Neuronal stem cell (in vitro differentiated cells): ENCODE measurements around the gene ZBTB7C.
"Not testable (repeated sequence)": the region's sequence is repeated elsewhere in the genome, so short reads cannot be mapped to it uniquely, and the experiment has no call there.

ENCODE experiments used
- DNase-seq: peaks from one replicate; pipeline ENCODE4 v3.0.0-alpha.2; 2013; ENCODE audit warnings: low spot score
- H2AFZ ChIP-seq: one replicate; pipeline ENCODE4 v1.6.1; 2013; ENCODE audit warnings: mild to moderate bottlenecking, low read length, inconsistent platforms
- H2AK5ac ChIP-seq: 2 replicates; pipeline ENCODE4 v1.6.1; 2013; ENCODE audit warnings: low read depth, mild to moderate bottlenecking, inconsistent platforms, low read length, moderate library complexity, mixed read lengths
- H2BK120ac ChIP-seq: 2 replicates; pipeline ENCODE4 v1.6.1; 2013; ENCODE audit warnings: low read depth, mild to moderate bottlenecking, inconsistent platforms, low read length, moderate library complexity, mixed read lengths
- H2BK12ac ChIP-seq: one replicate; pipeline ENCODE4 v1.6.1; 2013; ENCODE audit warnings: low read length, inconsistent platforms
- H2BK15ac ChIP-seq: 2 replicates; pipeline ENCODE4 v1.6.1; 2013; ENCODE audit warnings: mild to moderate bottlenecking, low read length, inconsistent platforms, mixed read lengths
- H2BK5ac ChIP-seq: one replicate; pipeline ENCODE4 v1.6.1; 2013; ENCODE audit warnings: inconsistent platforms, mild to moderate bottlenecking, low read length, moderate library complexity
- H3K14ac ChIP-seq: one replicate; pipeline ENCODE4 v1.6.1; 2013; ENCODE audit warnings: low read length, inconsistent platforms
- H3K18ac ChIP-seq: 2 replicates; pipeline ENCODE4 v1.6.1; 2013; ENCODE audit warnings: low read length, inconsistent platforms
- H3K23ac ChIP-seq: 2 replicates; pipeline ENCODE4 v1.6.1; 2013; ENCODE audit warnings: low read depth, mild to moderate bottlenecking, mixed read lengths, low read length, inconsistent platforms; ENCODE audit not compliant: poor library complexity
- H3K27ac ChIP-seq: replicated peaks from 3 replicates; pipeline ENCODE4 v1.5.1; 2013; ENCODE audit warnings: low read length, inconsistent platforms
- H3K27me3 ChIP-seq, 3 experiments: 2 replicates each; pipeline ENCODE4 v1.6.1; 2013; ENCODE audit warnings: low read length in 3 of 3, mild to moderate bottlenecking in 2 of 3, inconsistent platforms in 1 of 3, low read depth in 1 of 3, mixed read lengths in 1 of 3, moderate library complexity in 1 of 3; ENCODE audit not compliant: control insufficient read depth in 3 of 3, insufficient read depth in 3 of 3
- H3K36me3 ChIP-seq, 2 donors: replicated peaks in 1 of 2; 2 replicates each; pipeline ENCODE4 v1.6.1; 2013; ENCODE audit warnings: low read length in 2 of 2; ENCODE audit not compliant: control insufficient read depth in 2 of 2, insufficient read depth in 2 of 2
- H3K4ac ChIP-seq: 2 replicates; pipeline ENCODE4 v1.6.1; 2013; ENCODE audit warnings: inconsistent platforms, mild to moderate bottlenecking, low read length, moderate library complexity
- H3K4me1 ChIP-seq, 2 donors: 1 replicate in 1 of 2; 2 replicates in 1 of 2; pipeline ENCODE4 v1.6.1; 2013; ENCODE audit warnings: low read length in 2 of 2, low read depth in 1 of 2; ENCODE audit not compliant: control insufficient read depth in 2 of 2, insufficient read depth in 1 of 2
- H3K4me2 ChIP-seq: one replicate; pipeline ENCODE4 v1.6.1; 2013; ENCODE audit warnings: mild to moderate bottlenecking, low read length, inconsistent platforms; ENCODE audit not compliant: insufficient read depth, poor library complexity, severe bottlenecking
- H3K4me3 ChIP-seq, 2 donors: 2 replicates each; pipeline ENCODE4 v1.5.1; 2013; ENCODE audit warnings: low read length in 2 of 2, mild to moderate bottlenecking in 2 of 2, inconsistent platforms in 1 of 2, moderate library complexity in 1 of 2
- H3K79me1 ChIP-seq: one replicate; pipeline ENCODE4 v1.6.1; 2013; ENCODE audit warnings: low read depth, mild to moderate bottlenecking, inconsistent platforms, low read length, moderate library complexity
- H3K9ac ChIP-seq: one replicate; pipeline ENCODE4 v1.6.1; 2013; ENCODE audit warnings: mild to moderate bottlenecking, low read depth, low read length, inconsistent platforms; ENCODE audit not compliant: poor library complexity
- H3K9me3 ChIP-seq, 2 donors: replicated peaks in 1 of 2; 2 replicates each; pipeline versions ENCODE3 to v1.6.1; 2013; ENCODE audit warnings: low read length in 2 of 2, mild to moderate bottlenecking in 2 of 2, inconsistent platforms in 1 of 2, low read depth in 1 of 2, mixed read lengths in 1 of 2, moderate library complexity in 1 of 2; ENCODE audit not compliant: control insufficient read depth in 2 of 2, insufficient read depth in 1 of 2
- H4K8ac ChIP-seq: one replicate; pipeline ENCODE4 v1.6.1; 2013; ENCODE audit warnings: low read depth, mild to moderate bottlenecking, inconsistent platforms, low read length, moderate library complexity
- H4K91ac ChIP-seq: one replicate; pipeline ENCODE4 v1.6.1; 2013; ENCODE audit warnings: low read length, low read depth, mild to moderate bottlenecking, inconsistent platforms; ENCODE audit not compliant: poor library complexity
- WGBS, 2 donors: extraction: QIAGEN DNeasy Blood & Tissue Kit; methylation state at CpG; one replicate each; pipeline ENCODE4 v1.1.7; 2013; ENCODE audit warnings: missing lambda C conversion rate in 2 of 2, mixed read lengths in 1 of 2; ENCODE audit not compliant: insufficient read length in 2 of 2, insufficient replicate concordance in 1 of 2; ENCODE audit errors: extremely low coverage in 2 of 2; 5-methylcytosine and 5-hydroxymethylcytosine counted together

Gene ZBTB7C

DNA sequence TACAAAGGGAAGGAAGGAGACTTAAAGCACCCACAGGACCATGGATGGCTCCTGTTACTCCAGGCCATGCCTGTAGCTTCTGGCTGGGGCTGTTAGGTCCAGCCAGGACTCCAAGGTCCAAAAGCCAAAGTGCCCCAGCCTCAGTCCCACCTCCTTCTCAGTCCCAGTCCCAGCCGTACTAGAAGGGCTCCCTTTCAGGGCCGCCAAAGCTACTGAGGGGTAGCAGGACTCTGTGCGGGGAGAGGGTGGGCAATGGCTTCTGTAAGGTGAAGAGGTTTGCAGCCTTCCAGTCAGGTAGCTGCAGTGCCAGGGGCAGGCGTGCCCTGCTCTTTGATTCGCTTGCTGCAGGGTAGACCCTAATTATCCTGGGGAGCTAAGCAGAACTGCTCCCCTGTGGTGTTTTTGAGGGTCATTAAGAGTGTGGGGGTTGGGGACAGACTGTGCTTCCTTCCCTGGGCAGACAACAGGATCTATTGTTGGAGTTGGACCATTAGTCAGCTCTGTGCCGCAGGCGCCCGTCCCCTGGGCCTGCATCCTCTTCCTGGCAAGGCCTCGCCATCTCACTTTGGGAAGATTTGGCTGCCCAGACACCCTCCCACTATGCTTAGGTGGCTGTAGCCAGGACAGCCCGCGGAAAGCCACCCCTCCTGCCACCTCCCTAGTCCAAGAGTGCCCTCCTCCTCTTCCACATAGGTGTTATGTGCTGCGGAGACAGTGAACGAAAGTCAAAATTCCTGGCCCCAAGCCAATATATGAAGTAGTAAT, 118.8 kb downstream of the ZBTB7C start:
- peaks cover 0 to 17% of the 10 kb centered on the region in 2 donors for H3K4me1 ChIP-seq
- no peak overlapping the region for H4K91ac ChIP-seq
- no peak overlapping the region for H3K9ac ChIP-seq
- H3K79me1 ChIP-seq = no peaks in the 10 kb centered on the region
- no peak overlapping the region for H3K4me3 ChIP-seq
- H3K27me3 ChIP-seq = no peaks in the 10 kb centered on the region
- H2AK5ac ChIP-seq = no peak overlapping the region
- H3K14ac ChIP-seq = no peak overlapping the region
- H3K23ac ChIP-seq = no peak overlapping the region
- no CpG with 5 or more reads among the region's 13 CpGs for WGBS, 2 donors
- no peak overlapping the region for H2BK15ac ChIP-seq
- no peak overlapping the region for H3K4me2 ChIP-seq
- no peak overlapping the region for H3K27ac ChIP-seq
- no peak overlapping the region for H3K18ac ChIP-seq
- H4K8ac ChIP-seq = no peak overlapping the region
- H3K4ac ChIP-seq = no peak overlapping the region
- no peak overlapping the region for H2BK5ac ChIP-seq
- DNase-seq = no peak
- no peak overlapping the region for H2BK120ac ChIP-seq
- no peaks in the 10 kb centered on the region for H3K9me3 ChIP-seq
- no peaks in the 10 kb centered on the region for H3K36me3 ChIP-seq
- H2BK12ac ChIP-seq = no peak overlapping the region
- no peak overlapping the region for H2AFZ ChIP-seq

DNA sequence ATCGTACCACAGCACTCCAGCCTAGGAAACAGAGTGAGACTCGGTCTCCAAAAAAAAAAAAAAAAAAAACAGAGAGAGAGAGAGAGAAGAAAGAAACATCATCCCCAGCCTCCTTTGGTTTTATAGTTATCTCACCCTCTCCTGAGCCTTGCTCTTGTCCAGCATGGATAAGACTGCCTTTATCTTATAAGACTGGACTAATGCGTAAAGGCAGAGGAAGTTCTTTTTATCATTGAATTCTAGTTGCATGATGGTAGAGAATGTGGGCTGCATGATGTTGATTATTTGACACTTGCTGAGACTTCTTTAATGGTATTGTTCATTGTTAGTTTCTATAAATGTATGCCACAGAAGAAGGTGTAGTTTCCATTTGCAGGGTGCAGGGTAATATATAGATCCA, 124.4 kb downstream of the ZBTB7C start:
- no peaks in the 10 kb centered on the region for H3K4me1 ChIP-seq
- no peak overlapping the region for H2BK12ac ChIP-seq
- no peak for DNase-seq
- H2BK120ac ChIP-seq = no peak overlapping the region
- no peak overlapping the region for H2AFZ ChIP-seq
- no peaks in the 10 kb centered on the region for H3K9me3 ChIP-seq
- H3K23ac ChIP-seq = no peak overlapping the region
- no peaks in the 10 kb centered on the region for H3K36me3 ChIP-seq
- H3K18ac ChIP-seq = no peak overlapping the region
- H3K4ac ChIP-seq = no peak overlapping the region
- H3K9ac ChIP-seq = no peak overlapping the region
- no peak overlapping the region for H3K14ac ChIP-seq
- H4K91ac ChIP-seq = no peak overlapping the region
- no CpG with 5 or more reads among the region's 3 CpGs for WGBS, 2 donors
- H3K4me2 ChIP-seq = no peak overlapping the region
- H3K4me3 ChIP-seq = no peak overlapping the region
- H2BK15ac ChIP-seq = no peak overlapping the region
- H3K27me3 ChIP-seq = no peaks in the 10 kb centered on the region
- no peak overlapping the region for H2AK5ac ChIP-seq
- no peak overlapping the region for H3K27ac ChIP-seq
- H4K8ac ChIP-seq = no peak overlapping the region
- no peaks in the 10 kb centered on the region for H3K79me1 ChIP-seq
- no peak overlapping the region for H2BK5ac ChIP-seq

DNA sequence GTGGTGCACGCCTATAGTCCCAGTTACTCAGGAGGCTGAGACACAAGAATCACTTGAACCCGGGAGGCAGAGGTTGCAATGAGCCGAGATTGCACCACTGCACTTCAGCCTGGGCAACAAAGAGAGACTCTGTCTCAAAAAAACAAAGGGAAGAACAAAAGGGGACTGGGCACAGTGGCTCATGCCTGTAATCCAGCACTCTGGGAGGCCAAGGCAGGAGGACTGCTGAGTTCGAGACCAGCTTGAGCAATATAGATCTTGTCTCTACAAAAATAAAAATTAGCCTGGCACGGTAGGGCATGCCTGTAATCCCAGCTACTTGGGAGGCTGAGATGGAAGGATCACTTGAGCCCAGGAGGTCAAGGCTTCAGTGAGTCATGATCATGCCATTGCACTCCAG, 125.2 kb downstream of the ZBTB7C start:
- not testable (repeated sequence) for H3K79me1 ChIP-seq, H3K4me3 ChIP-seq, H2AFZ ChIP-seq, H4K91ac ChIP-seq, H3K27ac ChIP-seq, H3K23ac ChIP-seq, H3K27me3 ChIP-seq, H2AK5ac ChIP-seq, H3K4ac ChIP-seq, H3K9ac ChIP-seq, H4K8ac ChIP-seq, H3K14ac ChIP-seq, H2BK12ac ChIP-seq, H2BK120ac ChIP-seq, H3K4me2 ChIP-seq, H3K9me3 ChIP-seq, H3K4me1 ChIP-seq, DNase-seq, H2BK5ac ChIP-seq, H2BK15ac ChIP-seq, H3K18ac ChIP-seq, H3K36me3 ChIP-seq
- no CpG with 5 or more reads among the region's 5 CpGs for WGBS, 2 donors

DNA sequence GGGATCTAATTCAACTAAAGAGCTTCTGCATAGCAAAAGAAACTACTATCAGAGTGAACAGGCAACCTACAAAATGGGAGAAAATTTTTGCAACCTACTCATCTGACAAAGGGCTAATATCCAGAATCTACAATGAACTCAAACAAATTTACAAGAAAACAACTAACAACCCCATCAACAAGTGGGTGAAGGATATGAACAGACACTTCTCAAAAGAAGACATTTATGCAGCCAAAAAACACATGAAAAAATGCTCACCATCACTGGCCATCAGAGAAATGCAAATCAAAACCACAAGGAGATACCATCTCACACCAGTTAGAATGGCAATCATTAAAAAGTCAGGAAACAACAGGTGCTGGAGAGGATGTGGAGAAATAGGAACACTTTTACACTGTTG, 127.7 kb downstream of the ZBTB7C start:
- not testable (repeated sequence) for H3K36me3 ChIP-seq, H4K8ac ChIP-seq, H2AFZ ChIP-seq

More for the DNA sequence above, 127.7 kb downstream of the ZBTB7C start:
- not testable (repeated sequence) for H2BK12ac ChIP-seq, H3K23ac ChIP-seq, H3K4me1 ChIP-seq, H3K4ac ChIP-seq, H3K27ac ChIP-seq, H3K9me3 ChIP-seq, H4K91ac ChIP-seq, H2BK5ac ChIP-seq, H3K79me1 ChIP-seq, DNase-seq, H3K18ac ChIP-seq, H3K4me2 ChIP-seq, H3K14ac ChIP-seq, H2BK15ac ChIP-seq, H3K27me3 ChIP-seq, H3K9ac ChIP-seq, H2AK5ac ChIP-seq, H2BK120ac ChIP-seq, H3K4me3 ChIP-seq
